HL-60 (cell line): ENCODE data around the gene CILP2.

Experiments
- POLR2AphosphoS5 ChIP-seq: IDR thresholded peaks from 2 replicates; pipeline ENCODE4 v1.6.1; 2012; ENCODE audit warnings: low read depth
- TF ChIP-seq, protein P1 (sequence below): IDR thresholded peaks from one replicate; pipeline ENCODE4 v1.5.1; 2011; ENCODE audit warnings: low read length, control low read depth, inconsistent platforms; ENCODE audit not compliant: insufficient read depth

DNA sequence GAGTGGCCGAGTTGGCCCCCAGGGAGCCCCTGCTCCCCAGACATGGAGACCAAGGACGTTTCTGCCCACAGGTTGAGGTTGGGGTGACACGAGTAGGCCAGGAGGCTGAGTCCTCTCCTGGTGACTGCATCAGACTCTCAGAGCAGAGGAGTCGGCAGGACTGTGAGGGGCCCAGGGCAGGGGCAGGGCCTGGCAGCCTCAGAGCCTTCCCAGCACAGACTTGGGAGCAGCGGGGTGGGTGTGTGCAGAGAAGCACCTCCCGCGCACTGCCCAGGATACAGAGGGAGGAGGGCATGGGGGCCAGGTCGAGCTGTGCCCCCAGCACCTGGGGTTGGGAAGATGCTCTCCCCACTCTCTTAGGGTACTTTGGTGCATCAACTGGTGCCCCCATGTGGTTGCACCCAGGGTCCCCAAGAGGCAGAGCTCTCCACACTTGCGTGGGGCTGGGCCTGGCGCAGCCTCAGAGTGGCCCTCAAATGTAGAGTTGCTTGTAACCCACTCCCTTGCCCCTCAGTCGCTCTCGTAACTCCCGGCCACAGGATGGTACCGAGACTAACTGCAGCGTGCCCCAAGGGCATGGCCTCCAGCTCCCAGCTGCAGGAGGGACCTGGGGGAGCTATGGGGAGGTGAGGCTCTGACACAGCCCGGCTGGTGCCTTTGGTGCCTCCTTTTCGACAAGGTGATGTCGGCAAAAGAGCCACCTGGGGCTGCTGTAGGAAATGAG is 38.6 kb upstream of the CILP2 start:
- TF ChIP-seq POLR2AphosphoS5, result no peak
- TF ChIP-seq, protein P1, sequence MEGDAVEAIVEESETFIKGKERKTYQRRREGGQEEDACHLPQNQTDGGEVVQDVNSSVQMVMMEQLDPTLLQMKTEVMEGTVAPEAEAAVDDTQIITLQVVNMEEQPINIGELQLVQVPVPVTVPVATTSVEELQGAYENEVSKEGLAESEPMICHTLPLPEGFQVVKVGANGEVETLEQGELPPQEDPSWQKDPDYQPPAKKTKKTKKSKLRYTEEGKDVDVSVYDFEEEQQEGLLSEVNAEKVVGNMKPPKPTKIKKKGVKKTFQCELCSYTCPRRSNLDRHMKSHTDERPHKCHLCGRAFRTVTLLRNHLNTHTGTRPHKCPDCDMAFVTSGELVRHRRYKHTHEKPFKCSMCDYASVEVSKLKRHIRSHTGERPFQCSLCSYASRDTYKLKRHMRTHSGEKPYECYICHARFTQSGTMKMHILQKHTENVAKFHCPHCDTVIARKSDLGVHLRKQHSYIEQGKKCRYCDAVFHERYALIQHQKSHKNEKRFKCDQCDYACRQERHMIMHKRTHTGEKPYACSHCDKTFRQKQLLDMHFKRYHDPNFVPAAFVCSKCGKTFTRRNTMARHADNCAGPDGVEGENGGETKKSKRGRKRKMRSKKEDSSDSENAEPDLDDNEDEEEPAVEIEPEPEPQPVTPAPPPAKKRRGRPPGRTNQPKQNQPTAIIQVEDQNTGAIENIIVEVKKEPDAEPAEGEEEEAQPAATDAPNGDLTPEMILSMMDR, result no peak
